HepG2 (cell line): ENCODE data around the gene FAM161A. TPM values are rescaled to one million over a fixed set of nuclear protein-coding genes. Genes with fewer than 3 reads are reported as not detected.

Experiments used
- AGO1 ChIP-seq: fragments of 200-400 bp; formaldehyde crosslinking; IDR thresholded peaks from 2 replicates; pipeline ENCODE4 v1.6.1; 2017; ENCODE audit warnings: mild to moderate bottlenecking, low read depth, low read length, moderate library complexity; ENCODE audit not compliant: poor library complexity, severe bottlenecking
- ATF3 ChIP-seq: sonication (generic); formaldehyde crosslinking; IDR thresholded peaks from 2 replicates; pipeline ENCODE4 v1.4.0; 2020; ENCODE audit warnings: missing genetic modification reagents
- ELK4 ChIP-seq: sonication (generic); formaldehyde crosslinking; IDR thresholded peaks from 2 replicates; pipeline ENCODE4 v1.9.0; 2021; ENCODE audit warnings: missing genetic modification reagents, borderline replicate concordance
- NFYC ChIP-seq: IDR thresholded peaks from 2 replicates; pipeline ENCODE4 v1.6.1; 2016; ENCODE audit warnings: missing genetic modification reagents, missing compliant biosample characterization
- RERE ChIP-seq: IDR thresholded peaks from 2 replicates; pipeline ENCODE4 v1.6.1; 2016; ENCODE audit warnings: low read depth, missing genetic modification reagents, missing compliant biosample characterization
- RFX3 ChIP-seq: IDR thresholded peaks from 2 replicates; pipeline ENCODE4 v1.6.1; 2016; ENCODE audit warnings: missing biosample characterization, missing genetic modification reagents
- ZNF180 ChIP-seq: sonication (generic); formaldehyde crosslinking; IDR thresholded peaks from 2 replicates; pipeline ENCODE4 v1.4.0; 2020; ENCODE audit warnings: low read depth, missing genetic modification reagents, borderline replicate concordance
- ZNF407 ChIP-seq: sonication (generic); formaldehyde crosslinking; IDR thresholded peaks from one replicate; pipeline ENCODE4 v1.5.1; 2020; ENCODE audit warnings: mild to moderate bottlenecking, missing genetic modification reagents; ENCODE audit errors: not compliant biosample characterization
- ZNF746 ChIP-seq: sonication (generic); formaldehyde crosslinking; IDR thresholded peaks from 2 replicates; pipeline ENCODE4 v1.8.0; 2022; ENCODE audit warnings: mild to moderate bottlenecking, missing genetic modification reagents
- polyA plus RNA-seq, 8 experiments: library from polyadenylated mRNA; depleted of rRNA in 3 of 8; stranded (reverse) in 7 of 8; unstranded in 1 of 8; fragments of >200 nt; fragmentation: Illumina TruSeq in 4 of 8; extraction: Trizol in 4 of 8; gene quantifications; 2 replicates each; pipeline versions ENCODE4 v1.2.1 to v1.2.3, GENCODE V29; 2011 to 2016; ENCODE audit warnings: low read depth in 4 of 8, missing spikeins in 1 of 8, mixed read lengths in 1 of 8; ENCODE audit not compliant: insufficient read depth in 1 of 8
- total RNA-seq, 5 experiments: library from RNA; depleted of rRNA; stranded (reverse); fragments of >200 nt; fragmentation: Illumina TruSeq; extraction: Trizol; gene quantifications; 2 replicates each; pipeline ENCODE4 v1.2.3, GENCODE V29; 2016; ENCODE audit warnings: low read depth in 1 of 5
- TF ChIP-seq, protein P1 (sequence below): sonication (generic); formaldehyde crosslinking; IDR thresholded peaks from 2 replicates; pipeline ENCODE4 v1.8.1; 2023; ENCODE audit warnings: mild to moderate bottlenecking, inconsistent platforms, moderate library complexity, missing genetic modification reagents, borderline replicate concordance

FAM161A gene
- total and polyA plus RNA-seq, 2 of the 13 experiments (the other 11 are each of a cell fraction or from before 2014, with no cell fraction given) = 2.7 to 3.4 TPM

- TF ChIP-seq ZNF407 (CRISPR knock-in tag) (peak; percentile 89), NFYC (CRISPR knock-in tag) (peak; percentile 54; the same call in 1 of the 2 replicates), ELK4 (no peak), AGO1 (peak; percentile 56), ATF3 (CRISPR knock-in tag) (peak; percentile 13; the same call in 1 of the 2 replicates), RERE (peak; percentile 73), RFX3 (CRISPR knock-in tag) (0 out of 2 replicates have a peak, but pooled peaks have one; percentile 14), ZNF746 (peak; percentile 84; the same call in 1 of the 2 replicates), ZNF180 (CRISPR knock-in tag) (no peak)
- TF ChIP-seq, protein P1, sequence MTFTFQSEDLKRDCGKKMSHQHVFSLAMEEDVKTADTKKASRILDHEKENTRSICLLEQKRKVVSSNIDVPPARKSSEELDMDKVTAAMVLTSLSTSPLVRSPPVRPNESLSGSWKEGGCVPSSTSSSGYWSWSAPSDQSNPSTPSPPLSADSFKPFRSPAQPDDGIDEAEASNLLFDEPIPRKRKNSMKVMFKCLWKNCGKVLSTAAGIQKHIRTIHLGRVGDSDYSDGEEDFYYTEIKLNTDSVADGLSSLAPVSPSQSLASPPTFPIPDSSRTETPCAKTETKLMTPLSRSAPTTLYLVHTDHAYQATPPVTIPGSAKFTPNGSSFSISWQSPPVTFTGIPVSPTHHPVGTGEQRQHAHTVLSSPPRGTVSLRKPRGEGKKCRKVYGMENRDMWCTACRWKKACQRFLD (CRISPR knock-in tag) = peak; percentile 98
Observed at GRCh38 chr2:61888267-61889055, 34.6 kb upstream of the FAM161A start, which contains the start of gene CCT4 (continued).
